HUES6 (cell line): ENCODE results near the gene AKAP6.

ENCODE experiments used
- H3K27ac ChIP-seq: 2 replicates; pipeline ENCODE4 v1.7.0; 2013; ENCODE audit warnings: low read depth, mild to moderate bottlenecking, low read length, inconsistent platforms
- H3K27me3 ChIP-seq: 2 replicates; pipeline ENCODE4 v1.6.1; 2013; ENCODE audit warnings: low read length; ENCODE audit not compliant: control insufficient read depth, insufficient read depth
- H3K36me3 ChIP-seq: 2 replicates; pipeline ENCODE4 v1.6.1; 2013; ENCODE audit warnings: low read length; ENCODE audit not compliant: control insufficient read depth, insufficient read depth
- H3K4me1 ChIP-seq: 2 replicates; pipeline ENCODE4 v1.6.1; 2013; ENCODE audit warnings: low read length; ENCODE audit not compliant: control insufficient read depth, insufficient read depth
- H3K4me3 ChIP-seq: 2 replicates; pipeline ENCODE4 v1.5.1; 2013; ENCODE audit warnings: low read depth, low read length
- H3K9ac ChIP-seq: one replicate; pipeline ENCODE4 v1.6.1; 2013; ENCODE audit warnings: mild to moderate bottlenecking, low read length
- H3K9me3 ChIP-seq: 2 replicates; pipeline ENCODE4 v1.6.1; 2013; ENCODE audit warnings: low read depth, low read length; ENCODE audit not compliant: control insufficient read depth, insufficient read depth

The AKAP6 gene

DNA sequence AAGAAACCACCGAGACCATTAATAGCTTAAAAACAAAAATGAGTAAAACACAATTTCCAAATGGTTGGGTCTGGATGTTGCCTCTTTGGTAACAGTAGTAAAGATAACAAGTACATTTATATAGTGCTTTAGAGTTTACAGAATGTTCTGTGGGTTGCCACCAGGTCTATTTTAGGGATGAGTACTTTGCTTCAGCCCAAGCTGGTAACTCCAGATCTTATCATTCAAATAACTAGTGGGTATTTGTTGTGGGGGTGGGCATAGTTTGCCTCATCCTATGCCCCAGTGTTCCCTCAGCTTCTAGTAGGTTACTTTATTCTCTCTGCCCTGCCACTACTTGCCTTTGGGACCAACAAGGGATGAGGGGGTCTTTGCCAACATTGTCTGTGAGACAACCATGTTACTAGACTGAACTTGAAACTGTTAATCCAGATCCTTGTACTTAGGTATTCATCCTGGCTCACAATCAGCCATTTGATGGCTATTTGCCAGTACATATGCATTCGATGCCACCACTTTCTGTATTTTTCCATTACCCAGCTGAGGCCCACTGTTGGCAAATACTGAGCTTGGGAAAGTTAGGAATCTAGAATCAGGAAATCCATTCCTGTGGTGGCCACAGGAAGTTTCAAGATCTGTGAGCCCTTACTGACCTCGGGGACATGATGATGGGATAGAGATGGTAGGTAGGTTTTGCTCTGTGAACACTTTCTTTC is 17.6 kb upstream of the AKAP6 start:
- no peaks in the 10 kb centered on the region for H3K36me3 ChIP-seq
- no peak overlapping the region for H3K27ac ChIP-seq
- H3K9ac ChIP-seq, result no peak overlapping the region
- H3K4me1 ChIP-seq, result no peaks in the 10 kb centered on the region
- H3K27me3 ChIP-seq, result no peaks in the 10 kb centered on the region
- no peak overlapping the region for H3K4me3 ChIP-seq
- no peaks in the 10 kb centered on the region for H3K9me3 ChIP-seq

DNA sequence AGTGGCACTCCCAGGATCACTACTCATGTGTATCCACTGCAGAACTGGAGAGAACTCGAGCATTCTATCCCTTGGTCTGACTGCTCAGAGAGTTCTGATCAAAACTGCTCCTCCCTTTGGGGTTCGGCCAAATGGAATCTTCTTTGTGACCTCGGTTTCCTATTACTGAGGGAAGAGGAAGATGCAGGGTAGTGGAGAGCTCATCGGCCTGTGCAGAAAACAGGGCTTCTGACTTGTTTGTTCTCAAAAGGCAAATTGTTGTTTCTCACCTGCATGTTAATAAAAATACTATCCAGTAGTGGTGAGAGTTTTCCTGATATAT is 17.1 kb upstream of the AKAP6 start:
- Histone ChIP-seq H3K4me1 (no peaks in the 10 kb centered on the region), H3K27me3 (no peaks in the 10 kb centered on the region), H3K9me3 (no peaks in the 10 kb centered on the region), H3K27ac (no peak overlapping the region), H3K9ac (no peak overlapping the region), H3K4me3 (no peak overlapping the region), H3K36me3 (no peaks in the 10 kb centered on the region)

DNA sequence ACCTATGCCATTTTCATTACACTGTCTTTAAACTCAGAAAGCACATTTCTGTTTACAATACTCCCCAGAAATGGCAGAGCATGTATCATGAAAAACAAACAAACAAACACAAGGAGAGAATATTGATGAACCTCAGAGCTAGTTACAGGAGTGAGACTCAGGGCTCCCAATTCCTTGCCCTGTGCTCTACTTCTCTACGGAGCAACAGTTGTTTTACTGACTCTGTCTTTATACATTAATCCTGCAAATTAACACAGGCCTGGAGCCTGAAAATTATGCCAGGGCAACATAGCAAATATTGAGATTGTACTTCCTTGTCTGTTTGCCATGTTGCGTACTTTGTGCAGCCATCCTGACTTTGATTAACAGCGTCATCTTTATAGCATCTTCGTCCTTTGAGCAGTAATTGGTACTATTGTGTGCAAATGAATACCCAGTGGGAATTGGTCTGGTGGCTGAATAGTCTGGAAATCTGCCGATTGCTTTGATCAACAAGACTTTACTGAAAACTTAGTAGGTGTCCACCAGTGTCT is 15.2 kb upstream of the AKAP6 start:
- Histone ChIP-seq H3K4me1 (no peaks in the 10 kb centered on the region), H3K9ac (no peak overlapping the region), H3K27ac (no peak overlapping the region), H3K4me3 (no peak overlapping the region), H3K36me3 (no peaks in the 10 kb centered on the region), H3K27me3 (no peaks in the 10 kb centered on the region), H3K9me3 (no peaks in the 10 kb centered on the region)

DNA sequence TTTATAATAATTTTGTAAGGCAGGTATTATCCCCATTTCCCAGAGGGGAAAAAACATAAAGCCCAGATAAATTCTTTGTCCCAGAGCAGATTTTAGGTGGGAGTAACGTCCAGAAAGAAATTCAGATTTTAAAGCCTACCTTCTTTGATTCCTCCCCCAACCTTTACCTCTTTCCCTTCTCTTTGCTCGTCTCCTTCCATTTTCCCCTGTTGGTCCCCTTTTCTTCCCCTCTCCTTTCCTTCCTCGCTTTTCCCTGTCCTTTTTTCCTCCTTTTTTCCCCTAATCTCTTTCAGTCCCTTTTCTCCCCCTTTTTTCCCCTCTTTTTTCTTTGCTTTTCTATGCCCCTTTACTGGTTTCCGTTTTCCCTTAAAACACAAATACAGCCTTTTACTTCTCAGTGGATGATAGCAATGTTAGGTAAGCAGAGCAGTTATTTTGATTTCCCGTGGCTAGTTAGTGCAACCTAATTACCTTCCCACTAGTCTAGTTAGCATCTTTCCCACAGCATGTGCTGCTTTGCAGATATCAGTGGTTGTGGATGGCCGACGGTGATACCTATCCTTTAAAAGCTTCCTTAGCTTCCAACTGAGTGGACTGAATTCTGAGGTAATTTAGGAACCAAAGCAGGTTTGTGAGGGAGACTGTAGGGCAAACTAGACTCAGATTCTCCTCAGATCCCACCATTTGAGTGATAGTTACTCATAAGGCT is 10.9 kb upstream of the AKAP6 start:
- Histone ChIP-seq H3K4me3 (no peak overlapping the region), H3K4me1 (peaks cover 5% of the 10 kb centered on the region; the same call in 1 of the 2 replicates), H3K27ac (no peak overlapping the region), H3K9me3 (no peaks in the 10 kb centered on the region), H3K36me3 (no peaks in the 10 kb centered on the region), H3K27me3 (no peaks in the 10 kb centered on the region), H3K9ac (no peak overlapping the region)

DNA sequence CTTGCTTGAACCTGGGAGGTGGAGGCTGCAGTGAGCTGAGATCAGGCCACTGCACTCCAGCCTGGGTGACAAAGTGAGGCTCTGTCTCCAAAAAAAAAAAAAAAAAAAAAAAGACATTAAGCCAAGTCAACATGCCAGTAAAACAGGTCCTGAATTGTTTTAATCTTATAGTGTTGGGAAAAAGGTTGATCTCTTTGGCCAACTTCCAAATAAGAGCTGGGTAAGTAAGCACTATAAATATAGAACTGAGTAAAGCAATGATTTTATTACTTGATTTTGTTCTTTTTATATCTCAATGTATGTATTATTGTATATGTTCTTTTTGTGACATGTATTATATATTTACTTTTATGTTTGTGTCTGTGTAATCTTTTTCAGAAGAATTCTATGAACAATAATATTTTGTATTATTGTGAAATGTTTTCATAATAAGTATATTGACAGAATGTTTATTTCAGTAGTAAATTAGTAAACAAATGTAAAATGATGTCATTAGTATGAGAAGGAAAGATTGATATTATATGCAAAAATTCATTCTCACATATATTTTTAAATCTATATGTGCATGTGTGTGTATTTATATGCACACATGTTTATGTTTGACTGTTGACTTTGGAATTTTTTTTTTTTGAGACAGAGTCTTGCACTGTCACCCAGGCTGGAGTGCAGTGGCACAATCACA is 9.6 kb upstream of the AKAP6 start:
- no peak overlapping the region for H3K9ac ChIP-seq
- no peak overlapping the region for H3K27ac ChIP-seq
- H3K4me1 ChIP-seq, result peaks cover 5% of the 10 kb centered on the region; the same call in 1 of the 2 replicates
- H3K27me3 ChIP-seq, result no peaks in the 10 kb centered on the region
- no peaks in the 10 kb centered on the region for H3K9me3 ChIP-seq
- no peak overlapping the region for H3K4me3 ChIP-seq
- H3K36me3 ChIP-seq, result no peaks in the 10 kb centered on the region

DNA sequence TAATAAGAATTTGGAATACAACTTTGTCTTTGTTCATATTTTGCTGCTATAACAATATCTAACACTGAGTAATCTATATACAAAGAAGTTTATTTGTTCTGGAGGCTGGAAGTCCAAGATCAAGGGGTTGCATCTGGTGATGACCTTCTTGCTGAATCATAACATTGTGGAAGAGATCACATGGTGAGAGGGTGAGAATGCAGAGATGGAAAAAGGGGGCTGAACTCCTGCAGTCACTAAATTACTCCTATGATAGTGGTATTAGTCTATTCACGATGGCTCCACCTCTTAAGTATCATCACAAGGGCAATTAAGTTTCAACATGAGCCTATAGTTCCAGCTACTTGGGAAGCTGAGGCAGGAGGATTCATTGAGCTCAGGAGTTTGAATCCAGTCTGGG is 4.5 kb upstream of the AKAP6 start:
- H3K36me3 ChIP-seq, result no peaks in the 10 kb centered on the region
- no peak overlapping the region for H3K4me3 ChIP-seq
- no peak overlapping the region for H3K9ac ChIP-seq
- H3K27ac ChIP-seq, result no peak overlapping the region
- H3K27me3 ChIP-seq, result no peaks in the 10 kb centered on the region
- 0 out of 2 replicates have a peak, but pooled peaks cover 2% of the 10 kb centered on the region for H3K9me3 ChIP-seq
- H3K4me1 ChIP-seq, result peaks cover 5% of the 10 kb centered on the region; the same call in 1 of the 2 replicates

DNA sequence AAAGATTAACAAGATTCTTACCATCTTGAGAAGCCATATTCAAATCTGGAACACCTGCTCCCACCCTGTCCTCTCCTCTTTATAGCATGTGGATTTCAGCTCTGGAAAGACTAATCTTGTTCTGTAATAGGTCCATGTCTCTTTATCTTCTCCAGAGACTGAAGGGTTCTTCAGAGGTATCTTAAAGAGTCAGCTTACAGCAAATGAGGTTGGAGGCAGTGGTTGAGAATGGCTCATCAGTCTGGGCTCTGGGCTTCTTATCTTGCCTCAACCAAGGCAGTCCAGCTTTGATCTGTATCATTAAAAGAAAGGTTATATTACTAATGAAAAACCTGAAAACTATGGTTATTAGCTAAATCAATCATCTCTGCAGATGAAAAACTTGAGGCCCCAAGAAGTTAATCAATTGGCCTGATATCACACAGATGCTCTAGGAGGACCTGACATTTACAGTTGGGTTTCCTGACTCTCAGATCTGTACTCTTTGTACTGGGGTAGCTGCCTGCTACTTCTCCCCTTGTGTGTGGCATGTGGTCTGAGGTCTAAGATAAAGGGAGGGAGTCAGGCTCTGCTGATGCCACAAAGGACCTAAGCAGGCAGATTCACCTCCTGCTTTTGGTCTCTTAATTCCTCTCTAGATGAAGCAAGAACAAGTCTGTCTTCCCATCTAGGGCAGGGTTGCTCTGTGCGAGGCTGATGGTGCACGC is 1.7 kb upstream of the AKAP6 start:
- Histone ChIP-seq H3K4me3 (no peak overlapping the region), H3K36me3 (no peaks in the 10 kb centered on the region), H3K4me1 (peaks cover 2% of the 10 kb centered on the region; the same call in 1 of the 2 replicates), H3K9me3 (0 out of 2 replicates have a peak, but pooled peaks cover 2% of the 10 kb centered on the region), H3K27me3 (no peaks in the 10 kb centered on the region), H3K27ac (no peak overlapping the region), H3K9ac (no peak overlapping the region)

DNA sequence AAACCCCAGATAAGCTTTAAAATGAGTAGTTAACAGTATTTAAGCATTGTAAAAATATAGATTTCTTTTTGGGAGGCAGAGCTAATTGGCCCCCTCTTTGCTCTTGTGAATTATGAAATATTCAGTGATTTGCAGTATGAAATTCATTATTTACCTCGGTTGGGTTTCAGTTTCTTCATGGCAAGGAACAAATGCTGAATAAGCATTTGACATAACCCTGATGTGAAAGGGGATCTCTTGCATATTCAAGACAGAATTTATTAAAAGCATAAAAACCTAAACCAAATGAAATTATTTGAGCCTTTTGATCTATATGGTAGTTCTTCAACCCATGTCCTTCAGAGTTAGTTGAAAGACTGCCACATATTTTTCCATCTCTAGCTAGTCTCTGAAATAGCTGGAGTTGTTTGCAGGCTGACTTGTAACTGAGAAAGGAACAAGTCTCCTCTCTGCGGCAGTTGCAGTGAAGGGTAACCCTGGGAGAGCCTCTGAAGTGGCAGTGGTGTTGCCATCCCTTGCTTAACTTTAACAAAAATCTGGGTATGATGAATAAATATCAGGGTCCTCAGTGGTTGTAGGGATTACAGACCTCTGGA is 690 bp downstream of the AKAP6 start:
- H3K9me3 ChIP-seq, result 0 out of 2 replicates have a peak, but pooled peaks cover 2% of the 10 kb centered on the region
- H3K27ac ChIP-seq, result no peak overlapping the region
- no peak overlapping the region for H3K9ac ChIP-seq
- peaks cover 2% of the 10 kb centered on the region; the same call in 1 of the 2 replicates for H3K4me1 ChIP-seq
- H3K27me3 ChIP-seq, result no peaks in the 10 kb centered on the region
- H3K36me3 ChIP-seq, result no peaks in the 10 kb centered on the region
- no peak overlapping the region for H3K4me3 ChIP-seq

DNA sequence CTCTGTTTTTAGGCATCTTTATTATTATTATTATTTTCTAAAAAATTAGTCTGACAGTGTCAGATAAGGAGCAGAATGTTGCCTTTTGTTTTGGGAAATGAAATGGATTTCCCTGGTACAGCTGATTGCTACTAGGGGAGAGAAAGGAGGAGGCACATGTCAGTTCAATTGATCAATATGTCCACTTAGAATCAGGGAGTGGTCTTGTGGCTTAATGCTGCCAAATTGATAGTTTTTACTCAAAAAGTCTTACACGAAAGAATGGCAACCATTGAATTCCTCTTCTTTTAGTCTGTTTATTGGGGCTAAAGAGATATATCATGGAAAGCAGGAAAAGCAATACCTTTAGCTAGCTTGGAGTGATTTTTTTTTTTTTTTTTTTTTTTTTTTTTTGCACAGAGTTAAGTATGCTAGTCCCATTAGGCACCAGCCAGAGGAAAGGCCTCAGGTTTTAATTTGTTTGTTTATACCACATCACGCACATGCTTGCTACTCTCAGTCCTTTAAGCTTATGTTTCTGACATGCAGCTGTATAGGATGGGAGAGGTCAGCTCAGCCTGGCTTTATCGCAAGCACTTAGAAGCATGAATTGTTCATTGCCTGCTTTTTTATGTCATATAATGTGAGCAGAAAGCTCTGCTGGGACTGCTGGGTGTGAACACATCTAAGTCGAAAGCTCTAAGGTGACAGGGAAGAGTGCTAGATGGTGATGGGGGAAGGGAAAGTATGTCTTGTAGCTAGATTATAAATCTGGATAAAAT is 1.4 kb downstream of the AKAP6 start:
- Histone ChIP-seq H3K4me1 (peaks cover 2% of the 10 kb centered on the region; the same call in 1 of the 2 replicates), H3K4me3 (no peak overlapping the region), H3K36me3 (no peaks in the 10 kb centered on the region), H3K9me3 (0 out of 2 replicates have a peak, but pooled peaks cover 2% of the 10 kb centered on the region), H3K27me3 (no peaks in the 10 kb centered on the region), H3K27ac (no peak overlapping the region), H3K9ac (no peak overlapping the region)

DNA sequence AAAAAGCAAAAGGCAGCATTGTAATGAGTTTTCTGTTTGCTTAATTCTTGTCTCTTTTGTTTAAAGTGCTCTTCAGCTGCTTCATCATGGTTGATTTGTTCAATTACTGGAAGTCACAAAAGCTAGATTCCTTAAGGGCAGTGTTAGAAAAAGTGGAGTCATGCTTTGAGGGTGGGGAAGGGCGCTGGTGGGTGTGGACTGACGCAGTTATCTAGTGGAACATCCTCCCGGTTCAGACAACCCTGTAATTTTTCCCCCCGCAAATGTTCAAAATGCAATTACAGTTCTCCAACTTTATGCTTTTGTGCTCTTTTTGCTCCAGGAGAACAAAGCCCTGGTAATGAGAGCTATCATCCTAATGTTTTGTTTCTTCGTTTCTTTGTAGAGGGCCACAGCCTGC is 2.1 kb downstream of the AKAP6 start:
- no peak overlapping the region for H3K9ac ChIP-seq
- no peak overlapping the region for H3K27ac ChIP-seq
- H3K27me3 ChIP-seq, result no peaks in the 10 kb centered on the region
- H3K9me3 ChIP-seq, result 0 out of 2 replicates have a peak, but pooled peaks cover 2% of the 10 kb centered on the region
- H3K4me3 ChIP-seq, result no peak overlapping the region
- H3K36me3 ChIP-seq, result no peaks in the 10 kb centered on the region
- H3K4me1 ChIP-seq, result peaks cover 2% of the 10 kb centered on the region; the same call in 1 of the 2 replicates
